Left cardiac atrium (tissue), 4 donors: ENCODE results near the gene GLTPD2. TPM values are rescaled to one million over a fixed set of nuclear protein-coding genes. Genes with fewer than 3 reads are reported as not detected.

Experiments used
- ATAC-seq, 2 donors: fragments of 200-7000 bp; cut with Tn5 transposase; one replicate each; pipeline ENCODE4 v1.9.1; 2020; ENCODE audit warnings: mild to moderate bottlenecking in 2 of 2, moderate library complexity in 2 of 2
- DNase-seq: peaks from one replicate; pipeline ENCODE4 v3.0.0-alpha.2; 2020
- intact Hi-C, 2 donors: fragments of 100-400 bp; cut with DNase I; formaldehyde crosslinking; loops; one replicate each; pipeline versions ENCODE4 v1.14.1 to v1.15.1; 2022 to 2023
- long read RNA-seq: library from polyadenylated mRNA; unstranded; transcript quantifications from one replicate; pipeline ENCODE4 v2.0.0, GENCODE V29; 2021
- total RNA-seq, 2 donors: library from RNA; stranded (reverse); fragmentation: NEBNext Ultra II Directional; extraction: Animal tissue kit (Norgen Biotek cat#: 25700); gene quantifications; one replicate each; pipeline ENCODE4 v1.2.1, GENCODE V29; 2021
- donor health status: DM: no; HTN: yes; CAD: no.
- donor health status: DM: no; HTN: yes; CAD: no; lungs with severe emphysema.
- donor health status: DM: yes; HTN: yes; CAD: no.
- donor health status: Dilated cardiomyopathy.

GLTPD2 gene
- total RNA-seq, result not detected
- long read RNA-seq, result 0 reads

DNA sequence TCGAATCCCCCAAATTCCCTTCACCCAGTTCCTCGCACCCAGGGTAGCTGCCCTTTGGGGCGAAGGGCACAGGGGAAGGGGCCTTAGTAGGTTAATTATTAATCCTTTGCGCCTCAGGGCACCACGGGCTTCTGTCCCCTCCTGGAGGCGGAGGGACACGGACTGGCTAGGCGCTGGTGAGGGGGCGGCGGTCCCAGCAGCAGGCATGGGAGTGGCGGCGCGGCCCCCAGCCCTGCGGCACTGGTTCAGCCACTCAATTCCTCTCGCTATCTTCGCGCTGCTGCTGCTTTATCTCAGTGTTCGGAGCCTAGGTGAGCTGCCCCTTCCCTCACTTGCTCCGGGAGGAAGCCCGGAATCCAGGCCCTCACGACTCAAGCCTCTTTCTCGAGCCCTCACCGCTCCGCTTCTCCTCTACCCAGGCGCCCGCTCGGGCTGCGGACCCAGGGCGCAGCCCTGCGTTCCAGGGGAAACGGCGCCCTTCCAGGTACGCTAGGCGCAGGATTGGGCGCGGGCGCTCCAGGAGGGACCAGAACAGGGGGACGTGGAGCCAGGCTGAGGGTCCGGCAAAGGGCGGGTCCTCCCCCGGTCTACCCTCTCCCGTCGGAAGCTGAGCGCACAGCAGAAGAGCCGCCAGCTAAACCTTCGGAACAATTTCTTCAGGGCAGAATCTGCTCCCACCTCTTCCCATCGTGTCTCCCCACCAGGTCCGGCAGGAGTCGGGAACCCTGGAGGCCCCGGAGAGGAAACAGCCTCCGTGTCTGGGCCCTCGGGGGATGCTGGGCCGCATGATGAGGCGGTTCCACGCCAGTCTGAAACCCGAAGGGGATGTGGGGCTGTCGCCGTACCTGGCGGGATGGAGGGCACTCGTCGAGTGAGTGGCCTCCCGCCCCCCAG lies at the start of gene GLTPD2:
Gene GLTPD2 (plus strand): TSS at position 158 of the 894 bp plus-strand sequence. CDS start 48 bp downstream, at position 206.
- intact Hi-C loops, result loop anchor here (5.0 kb wide), 3 partner anchors 47 to 98 kb away; no protein-coding TSS in a partner anchor

GRCh38 chr17:4739122-4740024 lies 49.4 kb upstream of the GLTPD2 start, which contains the start of the genes CXCL16 and ZMYND15:
Gene CXCL16, minus strand, starts transcription at chr17:4739928. Its CDS starts 589 bp downstream, at chr17:4739339.
Gene ZMYND15, plus strand, starts transcription at chr17:4739833. Its CDS starts 716 bp downstream, at chr17:4740549.
- DNase-seq, result peak; percentile 68

More for the DNA sequence above, at the start of gene GLTPD2:
- peak in 1 of 2 donors; percentile 2 for ATAC-seq
- DNase-seq, result no peak

DNA sequence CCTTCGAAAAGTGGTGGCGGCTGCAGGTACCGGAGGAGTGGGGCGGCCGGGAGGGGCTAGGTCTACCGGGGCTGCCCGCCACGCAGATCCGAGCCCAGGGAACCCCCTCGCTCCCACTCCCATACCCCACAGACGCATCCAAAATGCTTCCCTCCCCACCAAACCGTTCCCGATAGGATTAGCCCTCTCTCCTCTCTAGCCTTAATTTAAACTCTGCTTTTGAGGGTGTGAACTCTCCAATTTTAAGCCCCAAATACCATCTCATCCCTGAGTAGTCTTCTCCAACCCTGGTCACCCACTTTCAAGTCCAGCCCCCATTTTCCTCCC lies 48.8 kb upstream of the GLTPD2 start:
- intact Hi-C loops, result loop anchor here in 1 of 2 donors (5.0 kb wide), 1 partner anchor 47 kb away; the partner anchor contains the start of genes GLTPD2 and VMO1
- no peak for ATAC-seq
- DNase-seq, result no peak

More at GRCh38 chr17:4739122-4740024, 49.4 kb upstream of the GLTPD2 start, which contains the start of the genes CXCL16 and ZMYND15:
- ATAC-seq, result peak; percentile 76 to 77
- intact Hi-C loops, result loop anchor here (5.0 to 10.0 kb wide), 2 partner anchors 48 to 145 kb away; partner anchors contain the start of genes GLTPD2 (in 1 of the 2) and VMO1 (in 1 of the 2)

DNA sequence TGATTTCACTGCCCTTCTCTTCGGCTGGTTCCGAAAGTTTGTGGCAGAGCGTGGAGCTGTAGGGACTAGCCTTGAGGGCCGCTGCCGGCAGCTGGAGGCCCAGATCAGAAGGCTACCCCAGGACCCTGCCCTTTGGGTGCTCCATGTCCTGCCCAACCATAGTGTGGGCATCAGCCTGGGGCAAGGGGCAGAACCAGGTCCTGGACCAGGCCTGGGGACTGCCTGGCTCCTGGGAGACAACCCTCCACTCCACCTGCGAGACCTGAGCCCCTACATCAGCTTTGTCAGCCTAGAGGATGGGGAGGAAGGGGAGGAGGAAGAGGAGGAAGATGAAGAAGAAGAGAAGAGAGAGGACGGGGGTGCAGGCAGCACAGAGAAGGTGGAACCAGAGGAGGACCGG lies 48.2 kb upstream of the GLTPD2 start:
- ATAC-seq, result no peak
- DNase-seq, result no peak
- intact Hi-C loops, result loop anchor here in 1 of 2 donors (5.0 kb wide), 1 partner anchor 47 kb away; the partner anchor contains the start of genes GLTPD2 and VMO1

- ATAC-seq (no peak), DNase-seq (no peak)
- intact Hi-C loops, result loop anchor here in 1 of 2 donors (5.0 kb wide), 1 partner anchor 46 kb away; the partner anchor contains the start of genes GLTPD2 and VMO1
These were observed 47.2 kb upstream of the GLTPD2 start for GRCh38 chr17:4741544-4741943.

GRCh38 chr17:4742133-4742532 lies 46.6 kb upstream of the GLTPD2 start:
- intact Hi-C loops, result loop anchor here in 1 of 2 donors (5.0 kb wide), 1 partner anchor 45 kb away; the partner anchor contains the start of genes GLTPD2 and VMO1
- DNase-seq (no peak), ATAC-seq (no peak)

GRCh38 chr17:4742629-4743028 lies 46.1 kb upstream of the GLTPD2 start:
- no peak for DNase-seq
- intact Hi-C loops, result loop anchor here in 1 of 2 donors (5.0 kb wide), 1 partner anchor 45 kb away; the partner anchor contains the start of genes GLTPD2 and VMO1
- no peak for ATAC-seq

DNA sequence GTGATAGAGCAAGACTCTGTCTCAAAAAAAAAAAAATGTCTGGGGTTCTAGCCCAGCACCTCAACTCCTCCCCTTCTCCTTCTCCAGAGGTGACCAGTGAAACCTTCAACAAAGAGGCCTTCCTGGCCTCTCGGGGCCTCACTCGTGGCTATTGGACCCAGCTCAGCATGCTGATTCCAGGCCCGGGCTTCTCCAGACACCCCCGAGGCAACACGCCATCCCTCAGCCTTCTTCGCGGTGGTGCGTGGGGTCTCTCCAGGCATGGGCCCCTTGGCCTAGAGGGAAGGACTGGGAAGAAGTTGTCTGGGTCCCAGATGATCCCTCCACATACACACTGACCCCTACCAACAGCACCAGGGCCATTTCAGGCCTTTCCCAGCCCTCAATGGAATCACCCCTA lies 45.5 kb upstream of the GLTPD2 start:
- DNase-seq, result no peak
- ATAC-seq, result no peak
- intact Hi-C loops, result loop anchor here in 1 of 2 donors (5.0 kb wide), 1 partner anchor 44 kb away; the partner anchor contains the start of genes GLTPD2 and VMO1

DNA sequence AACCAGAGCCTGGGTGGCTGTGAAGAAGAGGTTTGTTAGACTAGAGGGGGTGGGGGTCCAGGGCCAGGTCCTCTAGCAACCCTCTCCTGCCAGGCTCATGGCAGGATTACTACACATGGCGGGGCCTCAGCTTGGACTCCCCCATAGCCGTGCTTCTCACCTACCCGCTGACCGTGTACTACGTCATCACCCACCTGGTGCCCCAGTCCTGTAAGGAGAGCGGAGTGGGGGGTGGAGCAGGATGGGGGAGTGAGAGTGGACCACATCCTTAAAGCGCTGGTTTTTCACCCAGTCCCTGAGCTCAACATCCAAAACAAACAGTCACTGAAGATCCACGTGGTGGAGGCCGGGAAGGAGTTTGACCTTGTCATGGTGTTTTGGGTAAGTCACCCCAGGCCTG lies 44.9 kb upstream of the GLTPD2 start:
- DNase-seq, result no peak
- intact Hi-C loops, result loop anchor here in 1 of 2 donors (5.0 kb wide), 1 partner anchor 43 kb away; the partner anchor contains the start of genes GLTPD2 and VMO1
- ATAC-seq, result no peak

DNA sequence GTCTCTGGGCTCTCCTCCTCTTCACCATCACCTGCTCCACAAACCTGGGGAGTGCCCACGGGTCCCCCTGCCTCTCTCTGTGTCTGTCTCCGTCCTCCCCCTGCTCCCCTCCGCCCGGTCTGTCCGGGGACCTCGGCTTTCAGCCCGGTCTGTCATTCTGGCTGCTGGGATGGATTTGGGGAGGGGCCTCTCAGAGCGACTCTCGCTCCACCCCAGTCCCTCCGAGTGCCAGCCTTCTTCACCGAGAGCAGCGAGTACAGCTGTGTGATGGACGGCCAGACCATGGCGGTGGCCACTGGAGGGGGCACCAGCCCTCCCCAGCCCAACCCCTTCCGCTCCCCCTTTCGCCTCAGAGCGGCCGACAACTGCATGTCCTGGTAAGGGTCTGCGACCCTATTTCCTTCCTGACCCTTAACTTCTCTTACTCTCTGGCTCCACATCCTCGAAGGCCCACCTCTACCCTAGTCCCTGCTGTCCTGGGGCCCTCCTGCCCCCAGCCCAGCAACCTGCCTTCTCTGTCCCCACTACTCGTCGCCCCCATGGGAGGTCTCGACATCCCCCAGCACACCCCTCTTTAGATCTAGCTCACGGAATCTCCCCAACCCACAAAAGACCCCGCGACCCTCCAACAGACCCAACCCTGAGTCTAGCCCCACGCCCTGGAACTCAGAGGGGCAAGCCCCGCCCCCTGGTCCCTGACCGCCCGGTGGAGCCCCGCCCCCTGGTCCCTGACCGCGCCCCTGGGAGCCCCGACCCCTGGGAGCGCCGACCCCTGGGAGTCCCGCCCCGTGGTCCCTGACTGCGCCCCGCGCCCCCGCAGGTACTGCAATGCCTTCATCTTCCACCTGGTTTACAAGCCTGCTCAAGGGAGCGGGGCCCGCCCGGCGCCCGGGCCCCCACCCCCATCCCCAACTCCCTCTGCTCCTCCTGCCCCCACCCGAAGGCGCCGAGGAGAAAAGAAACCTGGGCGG lies 43.5 kb upstream of the GLTPD2 start:
- intact Hi-C loops, result loop anchor here in 1 of 2 donors (5.0 kb wide), 1 partner anchor 42 kb away; the partner anchor contains the start of genes GLTPD2 and VMO1
- no peak for DNase-seq
- peak; percentile 21 to 27 for ATAC-seq

- intact Hi-C loops, result no loop called here
- ATAC-seq (peak; percentile 69 to 82), DNase-seq (no peak)
These were observed 40.9 kb upstream of the GLTPD2 start for GRCh38 chr17:4747847-4748246.

DNA sequence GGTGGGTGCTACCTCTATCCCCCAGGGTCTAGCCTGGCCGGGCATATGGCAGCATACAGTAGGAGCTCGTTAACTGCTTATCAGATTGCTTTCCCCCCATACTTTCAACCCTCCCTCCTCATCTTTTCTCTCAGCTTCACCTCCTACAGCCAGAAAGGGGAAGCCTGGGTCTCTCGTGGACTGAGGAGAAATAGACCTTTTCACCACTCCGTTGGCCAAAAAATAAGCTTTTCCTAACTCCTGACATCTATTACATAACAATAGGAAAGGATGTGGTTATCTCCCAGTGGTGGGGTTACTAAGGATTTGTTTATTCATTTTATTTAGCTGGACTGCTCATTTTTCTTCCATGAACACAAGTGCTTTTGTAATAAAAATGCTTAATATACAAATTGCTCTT lies 40.1 kb upstream of the GLTPD2 start:
- no peak for DNase-seq
- ATAC-seq, result no peak
- intact Hi-C loops, result no loop called here

GRCh38 chr17:4750606-4751005 lies 38.2 kb upstream of the GLTPD2 start:
- no peak for ATAC-seq
- intact Hi-C loops, result no loop called here
- no peak for DNase-seq

GRCh38 chr17:4751932-4752331 lies 36.8 kb upstream of the GLTPD2 start:
- ATAC-seq (no peak), DNase-seq (no peak)
- intact Hi-C loops, result no loop called here

GRCh38 chr17:4753392-4753791 lies 35.4 kb upstream of the GLTPD2 start:
- intact Hi-C loops, result no loop called here
- no peak for ATAC-seq
- DNase-seq, result no peak

GRCh38 chr17:4759776-4760236 lies 29.0 kb upstream of the GLTPD2 start:
- DNase-seq (no peak), ATAC-seq (peak; percentile 15 to 47)
- intact Hi-C loops, result no loop called here

DNA sequence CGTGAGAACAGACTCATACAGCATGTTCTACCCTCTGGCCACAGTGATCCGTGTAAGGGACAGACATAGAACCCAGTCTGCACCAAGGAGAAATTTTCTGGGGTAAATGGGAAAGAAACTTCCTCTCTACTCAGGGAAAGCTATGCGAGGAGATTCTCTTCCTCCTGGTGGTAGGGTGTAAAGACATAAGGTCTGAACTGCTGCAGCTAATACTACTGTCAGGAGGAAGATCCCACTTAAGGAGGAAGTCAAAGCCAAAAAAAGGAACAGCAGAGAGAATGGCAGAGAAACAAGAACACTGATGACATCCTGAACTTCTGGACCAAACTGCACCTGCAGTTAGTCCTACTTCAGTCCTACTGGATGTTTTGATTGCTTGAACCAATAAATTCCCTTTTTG lies 24.2 kb upstream of the GLTPD2 start:
- ATAC-seq (peak; percentile 53 to 69), DNase-seq (no peak)
- intact Hi-C loops, result no loop called here
